ENCODE measurements around the gene DCK. TPM values are rescaled to one million over a fixed set of nuclear protein-coding genes. Genes with fewer than 3 reads are reported as not detected.

Gene DCK
- total RNA-seq, 4 donors from 2014 or later = 16.3 to 19.0 (median 18.3) TPM

- no peak for TF ChIP-seq CTCF (IDR thresholded peaks at IDR 0.05)
- no peak for TF ChIP-seq EP300 (IDR thresholded peaks at IDR 0.05)
- no peak for TF ChIP-seq POLR2A (IDR thresholded peaks at IDR 0.05)
- 82 to 85% methylated on average over 3 of the region's 3 CpGs for WGBS, 2 donors
Observed at GRCh38 chr4:70976252-70976651, 17.2 kb upstream of the DCK start.

DNA sequence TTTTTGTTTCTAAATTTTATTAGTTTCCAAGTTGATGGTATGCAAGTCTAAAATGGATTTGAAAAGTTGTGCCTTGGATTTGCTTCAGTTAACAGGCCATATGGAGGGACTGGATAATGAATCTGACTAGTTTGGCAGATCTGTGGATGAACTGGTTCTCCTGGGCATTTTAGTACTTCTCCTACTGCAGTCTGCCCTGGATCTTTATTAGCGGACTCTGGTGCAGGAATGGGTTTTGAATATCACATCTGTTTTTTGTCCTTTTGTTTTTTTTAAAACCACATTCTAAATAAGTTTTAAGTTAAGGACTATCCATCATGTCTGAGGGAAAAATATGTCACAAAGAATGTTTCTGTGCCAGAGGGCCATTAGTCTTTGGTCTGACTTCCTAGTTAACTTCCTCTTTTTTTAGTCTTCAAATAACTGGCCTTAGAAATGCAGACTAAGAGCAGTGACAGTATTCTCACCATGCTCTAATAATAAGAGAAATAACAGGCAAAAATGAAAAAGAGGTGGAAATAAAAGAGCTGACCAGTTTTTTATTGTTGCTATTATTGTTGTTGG lies 13.9 kb upstream of the DCK start:
- Histone ChIP-seq H3K4me3 (no peak overlapping the region), H3K27ac (peak overlapping the region in 1 of 4 donors; percentile 11), H3K27me3 (no peaks in the 10 kb centered on the region), H3K36me3 (peaks cover 0 to 25% (median 0%) of the 10 kb centered on the region in 3 donors), H3K4me1 (no peaks in the 10 kb centered on the region), H3K9me3 (no peaks in the 10 kb centered on the region)
- WGBS, 2 donors = 82 to 83% methylated on average over 1 of the region's 1 CpG
- DNase-seq (ENCODE audit: low spot score in 2 of 2) = no peak
- no peak for TF ChIP-seq EP300 (IDR thresholded peaks at IDR 0.05)
- TF ChIP-seq POLR2A (IDR thresholded peaks at IDR 0.05) = no peak
- no peak for TF ChIP-seq CTCF (IDR thresholded peaks at IDR 0.05)

More at GRCh38 chr4:70976252-70976651, 17.2 kb upstream of the DCK start:
- peaks cover 0 to 34% (median 0%) of the 10 kb centered on the region in 3 donors for H3K36me3 ChIP-seq
- no peaks in the 10 kb centered on the region for H3K4me1 ChIP-seq
- H3K27ac ChIP-seq = no peak overlapping the region
- no peak for DNase-seq (ENCODE audit: low spot score in 2 of 2)
- H3K4me3 ChIP-seq = no peak overlapping the region
- H3K9me3 ChIP-seq = no peaks in the 10 kb centered on the region
- H3K27me3 ChIP-seq = no peaks in the 10 kb centered on the region

- Histone ChIP-seq H3K4me1 (no peaks in the 10 kb centered on the region), H3K4me3 (no peak overlapping the region), H3K9me3 (no peaks in the 10 kb centered on the region), H3K36me3 (peaks cover 0 to 23% (median 0%) of the 10 kb centered on the region in 3 donors), H3K27me3 (no peaks in the 10 kb centered on the region), H3K27ac (no peak overlapping the region)
- DNase-seq (ENCODE audit: low spot score in 2 of 2) = no peak
- TF ChIP-seq CTCF (IDR thresholded peaks at IDR 0.05) (no peak), POLR2A (IDR thresholded peaks at IDR 0.05) (no peak), EP300 (IDR thresholded peaks at IDR 0.05) (no peak)
Observed at GRCh38 chr4:70980196-70980595, 13.3 kb upstream of the DCK start.

DNA sequence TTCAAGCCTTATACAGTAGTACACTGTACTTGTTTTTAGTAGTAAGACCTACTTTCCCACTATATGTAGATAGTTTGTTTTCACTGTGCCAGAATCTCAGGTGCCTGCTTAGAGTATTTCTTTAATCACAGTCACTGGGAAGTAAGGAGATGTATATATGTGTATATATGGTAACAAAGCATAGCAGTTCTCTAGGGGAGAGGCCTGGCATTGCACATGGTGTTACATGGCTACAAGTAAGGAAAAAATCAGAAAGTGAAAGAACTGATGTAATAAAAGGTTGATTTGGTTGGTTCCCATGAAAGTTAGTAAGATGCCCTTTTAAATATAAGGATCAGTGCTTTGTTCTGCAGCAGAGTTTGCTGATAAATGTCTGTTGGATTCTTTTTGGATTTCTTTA lies 9.3 kb upstream of the DCK start:
- no peaks in the 10 kb centered on the region for H3K9me3 ChIP-seq
- no peaks in the 10 kb centered on the region for H3K27me3 ChIP-seq
- H3K36me3 ChIP-seq = peaks cover 0 to 11% (median 0%) of the 10 kb centered on the region in 3 donors
- no peak overlapping the region for H3K27ac ChIP-seq
- TF ChIP-seq CTCF (IDR thresholded peaks at IDR 0.05) (no peak), POLR2A (IDR thresholded peaks at IDR 0.05) (no peak), EP300 (IDR thresholded peaks at IDR 0.05) (no peak)
- H3K4me3 ChIP-seq = no peak overlapping the region
- H3K4me1 ChIP-seq = no peaks in the 10 kb centered on the region
- no peak for DNase-seq (ENCODE audit: low spot score in 2 of 2)

- WGBS, 2 donors = 92 to 93% methylated on average over 1 of the region's 1 CpG
- peaks cover 0 to 8% (median 0%) of the 10 kb centered on the region in 3 donors for H3K36me3 ChIP-seq
Observed at GRCh38 chr4:70984589-70984988, 8.9 kb upstream of the DCK start.

More at GRCh38 chr4:70984589-70984988, 8.9 kb upstream of the DCK start:
- Histone ChIP-seq H3K4me3 (no peak overlapping the region), H3K27ac (no peak overlapping the region), H3K27me3 (no peaks in the 10 kb centered on the region), H3K4me1 (no peaks in the 10 kb centered on the region), H3K9me3 (no peaks in the 10 kb centered on the region)
- TF ChIP-seq CTCF (IDR thresholded peaks at IDR 0.05) = no peak
- TF ChIP-seq POLR2A (IDR thresholded peaks at IDR 0.05) = no peak
- no peak for TF ChIP-seq EP300 (IDR thresholded peaks at IDR 0.05)
- DNase-seq (ENCODE audit: low spot score in 2 of 2) = no peak
